K562 (cell line): ENCODE results near the gene PIK3R2. TPM values are rescaled to one million over a fixed set of nuclear protein-coding genes. Genes with fewer than 3 reads are reported as not detected.

Experiments
- ATAC-seq: fragments of 200-7000 bp; cut with Tn5 transposase; 3 replicates; pipeline ENCODE4 v1.9.1; 2020; ENCODE audit warnings: moderate library complexity
- BruUV-seq: library from RNA; stranded (reverse); fragments of 400-500 nt; replicated peaks from 2 replicates; lab custom pipeline; 2021; lab: Mats Ljungman, UMichigan
- CTCF ChIA-PET: fragments of 300-600 bp; formaldehyde crosslinking; extraction: SDS; loops from one replicate; lab custom pipeline; 2021; ENCODE audit warnings: low intra/inter-chr PET ratio; lab: Yijun Ruan, JAX
- POLR2A ChIA-PET: fragments of 300-600, 350-650 bp; sonication (Branson Sonifier 250); formaldehyde crosslinking; extraction: SDS; loops from one replicate; lab custom pipeline; 2021; ENCODE audit warnings: antibody characterized with exemption, inconsistent platforms; lab: Yijun Ruan, JAX
- DNase-seq, 4 experiments: peaks; one replicate each; pipeline versions ENCODE4 v3.0.0 to v3.0.0-alpha.2; 2011 to 2018; ENCODE audit warnings: low spot score in 3 of 4, mixed read lengths in 3 of 4; ENCODE audit errors: extremely low read depth in 1 of 4
- FAIRE-seq: peaks from 2 replicates; lab custom pipeline; 2011; peaks lifted over from hg19 to GRCh38; lab: Jason Lieb, UNC
- H2AFZ ChIP-seq: 2 replicates; pipeline ENCODE4 v1.6.0; 2011; ENCODE audit warnings: low read depth, low read length, control low read depth, inconsistent platforms
- H3K27ac ChIP-seq: fragments of 200-600 bp; 3 replicates; pipeline ENCODE4 v1.8.0; 2011; ENCODE audit warnings: low read depth, mild to moderate bottlenecking, control low read depth, inconsistent platforms, low read length, moderate library complexity, mixed read lengths; ENCODE audit errors: extremely low read depth
- H3K27me3 ChIP-seq, 2 experiments: fragments of 300-600 bp in 1 of 2; 2 replicates in 1 of 2; 3 replicates in 1 of 2; pipeline versions ENCODE4 v1.6.0 to v1.8.0; 2011; ENCODE audit warnings: inconsistent platforms in 2 of 2, low read length in 2 of 2, mild to moderate bottlenecking in 1 of 2, mixed read lengths in 1 of 2, moderate library complexity in 1 of 2; ENCODE audit not compliant: control insufficient read depth in 2 of 2, insufficient read depth in 2 of 2
- H3K36me3 ChIP-seq: fragments of 300-600 bp; 3 replicates; pipeline ENCODE4 v1.8.0; 2011; ENCODE audit warnings: mild to moderate bottlenecking, low read length, inconsistent platforms; ENCODE audit not compliant: control insufficient read depth, insufficient read depth
- H3K4me1 ChIP-seq, 2 experiments: fragments of 200-600 bp in 1 of 2; replicated peaks in 1 of 2; 2 replicates in 1 of 2; 3 replicates in 1 of 2; pipeline versions ENCODE4 v1.5.1 to v1.8.0; 2011; ENCODE audit warnings: inconsistent platforms in 2 of 2, low read length in 2 of 2, mild to moderate bottlenecking in 1 of 2, mixed read lengths in 1 of 2, moderate library complexity in 1 of 2; ENCODE audit not compliant: control insufficient read depth in 2 of 2, insufficient read depth in 2 of 2
- H3K4me2 ChIP-seq: 2 replicates; pipeline ENCODE4 v1.6.1; 2011; ENCODE audit warnings: low read length, control low read depth, inconsistent platforms, mixed read lengths; ENCODE audit not compliant: insufficient read depth
- H3K4me3 ChIP-seq: fragments of 200-600 bp; sonication (generic), shearing (Covaris generic); 2 replicates; pipeline ENCODE4 v1.5.1; 2016; ENCODE audit warnings: control low read depth, inconsistent platforms
- H3K79me2 ChIP-seq: fragments of 200-600 bp; 3 replicates; pipeline ENCODE4 v1.8.0; 2011; ENCODE audit warnings: low read length, inconsistent platforms; ENCODE audit not compliant: control insufficient read depth, insufficient read depth
- H3K9ac ChIP-seq, 2 experiments: 2 replicates each; pipeline versions ENCODE4 v1.6.0 to v1.6.1; 2011; ENCODE audit warnings: low read depth in 2 of 2, low read length in 2 of 2, control low read depth in 1 of 2, inconsistent platforms in 1 of 2, mild to moderate bottlenecking in 1 of 2, mixed read lengths in 1 of 2; ENCODE audit not compliant: insufficient read depth in 1 of 2
- H3K9me1 ChIP-seq: one replicate; pipeline ENCODE4 v1.6.0; 2011; ENCODE audit warnings: inconsistent platforms, mild to moderate bottlenecking, low read length, moderate library complexity; ENCODE audit not compliant: control insufficient read depth, insufficient read depth
- H3K9me3 ChIP-seq: replicated peaks from 2 replicates; pipeline ENCODE4 v1.5.1; 2011; ENCODE audit warnings: low read depth, low read length, inconsistent platforms; ENCODE audit not compliant: control insufficient read depth, insufficient read depth
- H4K20me1 ChIP-seq: replicated peaks from 2 replicates; pipeline ENCODE4 v1.6.1; 2011; ENCODE audit warnings: low read length, inconsistent platforms, mixed read lengths; ENCODE audit not compliant: control insufficient read depth, insufficient read depth
- E2F6 ChIP-seq, 2 experiments: IDR thresholded peaks; 2 replicates each; pipeline ENCODE4 v1.6.1; 2011; ENCODE audit warnings: borderline replicate concordance in 1 of 2, control low read depth in 1 of 2, low read depth in 1 of 2, low read length in 1 of 2, mild to moderate bottlenecking in 1 of 2, mixed read lengths in 1 of 2, moderate library complexity in 1 of 2; ENCODE audit not compliant: insufficient read depth in 1 of 2, insufficient read length in 1 of 2, poor library complexity in 1 of 2, severe bottlenecking in 1 of 2; ENCODE audit errors: extremely low read depth in 1 of 2
- ID3 ChIP-seq, 2 experiments: fragments of 250-450 bp in 1 of 2; fragments of 450-650 bp in 1 of 2; sonication (Bioruptor Pico) in 1 of 2; IDR thresholded peaks; 2 replicates each; pipeline versions ENCODE4 v1.6.1 to v1.8.0; 2016 to 2021; ENCODE audit warnings: mild to moderate bottlenecking in 2 of 2, moderate library complexity in 2 of 2, missing compliant biosample characterization in 1 of 2, missing genetic modification characterization in 1 of 2
- PRDM10 ChIP-seq: fragments of 450-650 bp; IDR thresholded peaks from 2 replicates; pipeline ENCODE4 v1.6.1; 2018; ENCODE audit not compliant: partially characterized antibody
- ZBTB7A ChIP-seq: IDR thresholded peaks from 2 replicates; pipeline ENCODE4 v1.6.1; 2011; ENCODE audit warnings: low read depth, mild to moderate bottlenecking, low read length, moderate library complexity, borderline replicate concordance; ENCODE audit not compliant: control insufficient read depth
- ZFP91 ChIP-seq: sonication (generic); formaldehyde crosslinking; IDR thresholded peaks from 2 replicates; pipeline ENCODE4 v1.8.0; 2022; ENCODE audit warnings: mild to moderate bottlenecking, missing genetic modification reagents
- ZSCAN32 ChIP-seq: fragments of 450-650 bp; formaldehyde crosslinking; IDR thresholded peaks from 2 replicates; pipeline ENCODE4 v1.4.0; 2020; ENCODE audit warnings: mild to moderate bottlenecking, moderate library complexity
- WGBS: fragments of 100-300 bp; shearing (Covaris generic); methylation state at CpG from one replicate; pipeline ENCODE4 v1.1.6; 2016; ENCODE audit warnings: low coverage, mixed read lengths; ENCODE audit not compliant: insufficient coverage; ENCODE audit errors: missing lambda C conversion rate; 5-methylcytosine and 5-hydroxymethylcytosine counted together
- in situ Hi-C: fragments of 300-500 bp; cut with MboI; formaldehyde crosslinking; loops from 4 replicates; pipeline ENCODE4 v1.15.0; 2018; ENCODE audit warnings: inconsistent platforms, mixed read lengths
- intact Hi-C: fragments of 100-400 bp; cut with micrococcal nuclease; formaldehyde crosslinking; loops from 2 replicates; pipeline ENCODE4 v1.14.2; 2022
- polyA plus RNA-seq, 8 experiments: library from polyadenylated mRNA; depleted of rRNA in 4 of 8; stranded (reverse) in 5 of 8; unstranded in 3 of 8; fragments of >200 nt; fragmentation: Nextera tagmentation in 2 of 8; fragmentation: Illumina TruSeq in 1 of 8; extraction: Ambion mirVana in 2 of 8; extraction: Trizol in 1 of 8; gene quantifications; 2 replicates each; pipeline versions ENCODE4 v1.2.1 to v1.2.3, GENCODE V29; 2011 to 2014; ENCODE audit warnings: inconsistent platforms in 1 of 8, missing spikeins in 1 of 8
- total RNA-seq, 7 experiments: library from RNA; depleted of rRNA in 6 of 7; stranded (reverse); fragments of >200 nt in 6 of 7; fragmentation: Illumina TruSeq in 2 of 7; extraction: Trizol in 2 of 7; gene quantifications; 2 replicates each; pipeline versions ENCODE4 v1.2.1 to v1.2.3, GENCODE V29; 2011 to 2021; ENCODE audit warnings: low replicate concordance in 1 of 7

PIK3R2 gene
- total and polyA plus RNA-seq, 9 of the 15 experiments (the other 6 are each of a cell fraction or from before 2014, with no cell fraction given) = 0.39 to 37.9 (median 5.3) TPM

GRCh38 chr19:18193388-18194180, 40.6 kb downstream of the PIK3R2 start (continued):
- no peak for TF ChIP-seq ID3 (CRISPR knock-in tag; IDR thresholded peaks at IDR 0.05)
- 0 out of 2 replicates have a peak, but pooled peaks have one; percentile 17 for TF ChIP-seq ID3 (tag; IDR thresholded peaks at IDR 0.05)
- TF ChIP-seq ZFP91 (CRISPR knock-in tag) = peak; percentile 65

GRCh38 chr19:18194181-18194530, 41.2 kb downstream of the PIK3R2 start:
- CTCF ChIA-PET = no interaction called here
- intact Hi-C loops (no loop called here), in situ Hi-C loops (no loop called here)
- no peak for ATAC-seq
- POLR2A ChIA-PET = interaction anchor here (0.6 to 2.3 kb wide), 3 partner anchors 11 to 861 kb away, joined by 3 to 11 read pairs (median 5); no protein-coding TSS in a partner anchor
- WGBS = 6% methylated on average over 12 of the region's 12 CpGs
- BruUV-seq = no TSS peak
- peak overlapping the region; percentile 94 for H3K4me2 ChIP-seq
- H2AFZ ChIP-seq = peak overlapping the region; percentile 67; the same call in 1 of the 2 replicates
- peaks cover 18% of the 10 kb centered on the region for H3K79me2 ChIP-seq
- H3K9me1 ChIP-seq = no peaks in the 10 kb centered on the region
- no peaks in the 10 kb centered on the region for H3K27me3 ChIP-seq
- no peaks in the 10 kb centered on the region for H3K9me3 ChIP-seq
- peak overlapping the region; percentile 69 to 96 for H3K9ac ChIP-seq
- peak; percentile 42 for FAIRE-seq
- peaks cover 17 to 43% of the 10 kb centered on the region in 2 experiments; a peak in 4 of 5 replicates for H3K4me1 ChIP-seq
- H3K36me3 ChIP-seq = peaks cover 39% of the 10 kb centered on the region; the same call in 2 of the 3 replicates
- peaks cover 6% of the 10 kb centered on the region; the same call in 1 of the 2 replicates for H4K20me1 ChIP-seq
- peak overlapping the region; percentile 89 for H3K4me3 ChIP-seq
- peak overlapping the region; percentile 80; the same call in 2 of the 3 replicates for H3K27ac ChIP-seq
- no peak for DNase-seq
- TF ChIP-seq PRDM10 (peak; percentile 78), ZSCAN32 (no peak), ZBTB7A (0 out of 2 replicates have a peak, but pooled peaks have one; percentile 5), E2F6 (IDR thresholded peaks at IDR 0.05; ENCODE audit: borderline replicate concordance in 1 of 2, extremely low read depth in 1 of 2, insufficient read depth in 1 of 2, insufficient read length in 1 of 2, low read depth in 1 of 2, low read length in 1 of 2, poor library complexity in 1 of 2, severe bottlenecking in 1 of 2) (peak in 1 of 2 experiments; percentile 22)
